ENCODE results near the gene PHKB. TPM values are rescaled to one million over a fixed set of nuclear protein-coding genes. Genes with fewer than 3 reads are reported as not detected.

The PHKB gene
- total and polyA plus RNA-seq, 2 of the 8 experiments (the other 6 are each of a cell fraction or from before 2014, with no cell fraction given), result 18.6 to 38.3 TPM

GRCh38 chr16:47467501-47467900 lies 6.4 kb downstream of the PHKB start:
- DNase-seq (ENCODE audit: low read depth in 1 of 2, low spot score in 2 of 2) (no peak), FAIRE-seq (no peak)
- H3K4me1 ChIP-seq (replicated peaks in 1 of 4; ENCODE audit: control insufficient read depth in 3 of 4, insufficient read depth in 4 of 4, low read length in 3 of 4), result peaks cover 0 to 7% (median 0%) of the 10 kb centered on the region in 4 experiments; a peak in 2 of 7 replicates
- no peaks in the 10 kb centered on the region; a peak in 1 of 8 replicates for H3K36me3 ChIP-seq (ENCODE audit: control insufficient read depth in 2 of 4, insufficient read depth in 4 of 4, low read length in 3 of 4)
- no peak overlapping the region for H3K23ac ChIP-seq (ENCODE audit: insufficient read length)
- no peak overlapping the region for H2BK15ac ChIP-seq (ENCODE audit: low read length)
- H4K20me1 ChIP-seq (replicated peaks in 1 of 2; ENCODE audit: control insufficient read depth in 1 of 2, insufficient read depth in 2 of 2, low read length in 2 of 2), result no peaks in the 10 kb centered on the region
- no peak overlapping the region for H3K9ac ChIP-seq (replicated peaks in 1 of 4; ENCODE audit: extremely low read depth in 1 of 4, low read depth in 3 of 4, low read length in 3 of 4)
- no peak overlapping the region for H2AFZ ChIP-seq (ENCODE audit: low read length)
- no peak overlapping the region for H3K18ac ChIP-seq (ENCODE audit: extremely low read depth, low read length)
- no peak overlapping the region for H3K4me3 ChIP-seq (ENCODE audit: extremely low read depth in 1 of 4, insufficient read depth in 2 of 4, low read depth in 3 of 4, low read length in 4 of 4)
- no peak overlapping the region for H2AK5ac ChIP-seq (ENCODE audit: low read depth, low read length)
- CTCF ChIA-PET (ENCODE audit: partially characterized antibody), result interaction anchor here (1.4 kb wide), 1 partner anchor 326 kb away, joined by 3 read pairs; no protein-coding TSS in a partner anchor
- H3K4ac ChIP-seq (replicated peaks; ENCODE audit: insufficient read length, low read depth, low read length), result no peak overlapping the region
- peaks cover 0 to 14% of the 10 kb centered on the region in 2 experiments; a peak in 1 of 4 replicates for H3K79me2 ChIP-seq (ENCODE audit: control insufficient read depth in 1 of 2, insufficient read depth in 2 of 2, low read length in 2 of 2)
- no peak overlapping the region for H3K4me2 ChIP-seq (ENCODE audit: insufficient read depth in 1 of 2, low read depth in 2 of 2, low read length in 2 of 2)
- no peak overlapping the region for H3K56ac ChIP-seq (replicated peaks; ENCODE audit: insufficient read length, low read depth, low read length)
- no peak overlapping the region for H3K27ac ChIP-seq (ENCODE audit: low read depth, low read length)
- no peaks in the 10 kb centered on the region; the same call in 1 of the 2 replicates for H3K23me2 ChIP-seq (ENCODE audit: low read depth, low read length)
- H4K5ac ChIP-seq (ENCODE audit: insufficient read length, low read depth, low read length), result no peak overlapping the region
- no peak overlapping the region for H2BK120ac ChIP-seq (replicated peaks; ENCODE audit: low read depth, low read length)
- H2BK20ac ChIP-seq (ENCODE audit: low read length), result no peak overlapping the region
- no peak overlapping the region for H4K8ac ChIP-seq (ENCODE audit: extremely low read depth, insufficient read depth, low read length)
- no peak overlapping the region for H3K14ac ChIP-seq (ENCODE audit: insufficient read length)
- POLR2A ChIA-PET (ENCODE audit: partially characterized antibody), result no interaction called here
- no peak overlapping the region for H4K91ac ChIP-seq (replicated peaks; ENCODE audit: insufficient read length, low read length)
- no peak overlapping the region for H2BK5ac ChIP-seq (ENCODE audit: low read depth, low read length)
- H3K27me3 ChIP-seq (replicated peaks in 1 of 4; ENCODE audit: control insufficient read depth in 3 of 4, extremely low read depth in 1 of 4, insufficient read depth in 3 of 4, low read length in 3 of 4), result no peaks in the 10 kb centered on the region
- 94% methylated on average over 2 of the region's 2 CpGs; no CpG with 5 or more reads in 1 of the 2 experiments for WGBS, 2 experiments (ENCODE audit: extremely low coverage in 1 of 2, insufficient coverage in 1 of 2, insufficient read length in 1 of 2, insufficient replicate concordance in 2 of 2, low coverage in 1 of 2, low lambda C conversion rate in 2 of 2, missing lambda C conversion rate in 1 of 2)
- no peaks in the 10 kb centered on the region for H3K79me1 ChIP-seq (ENCODE audit: low read depth, low read length)
- H3K9me3 ChIP-seq (ENCODE audit: insufficient read depth in 2 of 2, low read depth in 1 of 2, low read length in 1 of 2), result no peaks in the 10 kb centered on the region
- H2BK12ac ChIP-seq (ENCODE audit: low read depth, low read length), result no peak overlapping the region
- TF ChIP-seq HDAC6 (IDR thresholded peaks at IDR 0.05; ENCODE audit: low read depth, low read length), result no peak
- TF ChIP-seq GTF2F1 (IDR thresholded peaks at IDR 0.05; ENCODE audit: borderline replicate concordance, low read depth, low read length), result no peak
- no peak for TF ChIP-seq MAFK (IDR thresholded peaks at IDR 0.05; ENCODE audit: low read depth, low read length)
- TF ChIP-seq TAF1 (IDR thresholded peaks at IDR 0.05; ENCODE audit: low read depth, low read length), result no peak
- no peak for TF ChIP-seq SAP30 (IDR thresholded peaks at IDR 0.05; ENCODE audit: insufficient read depth, insufficient replicate concordance, low read length)
- TF ChIP-seq RAD21 (IDR thresholded peaks at IDR 0.05 in 1 of 2, conservative IDR thresholded peaks at IDR 0.05 in 1 of 2; ENCODE audit: low read depth in 2 of 2, low read length in 2 of 2), result no peak
- TF ChIP-seq GABPA (IDR thresholded peaks at IDR 0.05; ENCODE audit: borderline replicate concordance, insufficient read depth, low read length), result no peak
- no peak for TF ChIP-seq TAF7 (optimal IDR thresholded peaks at IDR 0.05; ENCODE audit: borderline replicate concordance, low read depth, low read length)
- no peak for TF ChIP-seq BCL11A (IDR thresholded peaks at IDR 0.05; ENCODE audit: low read depth in 2 of 2, low read length in 2 of 2)
- TF ChIP-seq SP2 (IDR thresholded peaks at IDR 0.05; ENCODE audit: low read length), result no peak
- no peak for TF ChIP-seq KDM5A (IDR thresholded peaks at IDR 0.05; ENCODE audit: low read length)
- no peak for TF ChIP-seq BRCA1 (IDR thresholded peaks at IDR 0.05; ENCODE audit: low read depth, low read length)
- no peak for TF ChIP-seq CREB1 (IDR thresholded peaks at IDR 0.05)
- TF ChIP-seq, protein P1, sequence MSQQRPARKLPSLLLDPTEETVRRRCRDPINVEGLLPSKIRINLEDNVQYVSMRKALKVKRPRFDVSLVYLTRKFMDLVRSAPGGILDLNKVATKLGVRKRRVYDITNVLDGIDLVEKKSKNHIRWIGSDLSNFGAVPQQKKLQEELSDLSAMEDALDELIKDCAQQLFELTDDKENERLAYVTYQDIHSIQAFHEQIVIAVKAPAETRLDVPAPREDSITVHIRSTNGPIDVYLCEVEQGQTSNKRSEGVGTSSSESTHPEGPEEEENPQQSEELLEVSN (IDR thresholded peaks at IDR 0.05), result no peak

Measured in H1 (cell line).